Activated naive CD4-positive, alpha-beta T cell treated with anti-CD3 and anti-CD28 coated beads for 36 hours (primary cell): Measurements from ENCODE around the gene VPS50. TPM values are rescaled to one million over a fixed set of nuclear protein-coding genes. Genes with fewer than 3 reads are reported as not detected.

Source experiments
- CTCF ChIA-PET: fragments of 350-600 bp; sonication (Branson Sonifier 250); formaldehyde crosslinking; loops from one replicate; lab custom pipeline; 2021; ENCODE audit warnings: antibody characterized with exemption; lab: Charles Lee
- DNase-seq: peaks from one replicate; pipeline ENCODE4 v3.0.0-alpha.2; 2020
- H3K27ac Mint-ChIP-seq: one replicate; pipeline ENCODE4 v1.8.0; 2021; ENCODE audit warnings: mild to moderate bottlenecking, mixed read lengths
- H3K27me3 Mint-ChIP-seq: one replicate; pipeline ENCODE4 v1.8.0; 2021; ENCODE audit warnings: low read depth, mixed read lengths
- H3K36me3 Mint-ChIP-seq: one replicate; pipeline ENCODE4 v1.8.0; 2021; ENCODE audit warnings: low read depth, mixed read lengths
- H3K4me1 Mint-ChIP-seq: one replicate; pipeline ENCODE4 v1.8.0; 2021; ENCODE audit warnings: low read depth, mixed read lengths
- H3K4me3 Mint-ChIP-seq: one replicate; pipeline ENCODE4 v1.8.0; 2021; ENCODE audit warnings: mild to moderate bottlenecking, moderate library complexity, mixed read lengths
- H3K9me3 Mint-ChIP-seq: one replicate; pipeline ENCODE4 v1.8.0; 2021; ENCODE audit warnings: mixed read lengths
- intact Hi-C: fragments of 100-400 bp; cut with micrococcal nuclease; formaldehyde crosslinking; loops from one replicate; pipeline ENCODE4 v1.15.1; 2023
- total RNA-seq, 2 experiments: library from RNA; stranded (reverse); gene quantifications; one replicate each; pipeline ENCODE4 v1.2.3, GENCODE V29; 2021

Gene VPS50
- total RNA-seq, 2 experiments from 2014 or later, result 15.0 to 15.8 TPM

DNA sequence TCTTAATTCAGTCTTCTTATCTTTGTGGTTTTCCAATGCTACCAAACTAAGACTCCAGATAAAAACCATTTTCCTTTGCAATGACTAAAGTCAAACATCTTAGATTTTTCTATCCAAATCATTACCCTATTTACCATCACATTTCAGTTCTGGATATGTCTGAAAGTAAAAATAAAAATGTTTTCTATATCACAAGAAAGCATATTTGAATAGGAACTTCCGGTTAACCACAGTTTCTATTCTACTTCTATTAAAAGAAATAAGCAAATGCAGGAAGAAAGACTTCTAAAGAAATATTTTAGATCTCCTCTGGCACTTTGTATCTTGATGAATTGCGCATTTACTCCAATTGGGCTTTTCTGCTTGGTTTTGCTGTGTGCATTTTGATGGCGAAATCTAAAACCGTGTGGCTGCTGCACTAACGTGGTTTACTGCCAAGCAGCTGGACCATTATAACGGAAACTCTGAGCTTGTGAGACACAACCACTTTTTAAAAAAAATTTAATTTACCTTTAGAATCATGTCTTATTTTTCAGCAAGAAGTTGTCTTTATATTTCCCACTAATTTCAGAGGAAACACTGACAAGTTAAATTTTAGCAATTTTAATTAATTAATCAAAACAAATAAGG, 146.1 kb downstream of the VPS50 start:
- intact Hi-C loops, result no loop called here
- Mint-ChIP-seq H3K27ac (no peak overlapping the region), H3K27me3 (peaks cover 17% of the 10 kb centered on the region), H3K9me3 (no peaks in the 10 kb centered on the region), H3K4me3 (no peak overlapping the region), H3K4me1 (no peaks in the 10 kb centered on the region), H3K36me3 (no peaks in the 10 kb centered on the region)
- no peak for DNase-seq
- CTCF ChIA-PET, result interaction anchor here (0.6 kb wide), 1 partner anchor 1762 kb away, joined by 3 read pairs; no protein-coding TSS in a partner anchor

DNA sequence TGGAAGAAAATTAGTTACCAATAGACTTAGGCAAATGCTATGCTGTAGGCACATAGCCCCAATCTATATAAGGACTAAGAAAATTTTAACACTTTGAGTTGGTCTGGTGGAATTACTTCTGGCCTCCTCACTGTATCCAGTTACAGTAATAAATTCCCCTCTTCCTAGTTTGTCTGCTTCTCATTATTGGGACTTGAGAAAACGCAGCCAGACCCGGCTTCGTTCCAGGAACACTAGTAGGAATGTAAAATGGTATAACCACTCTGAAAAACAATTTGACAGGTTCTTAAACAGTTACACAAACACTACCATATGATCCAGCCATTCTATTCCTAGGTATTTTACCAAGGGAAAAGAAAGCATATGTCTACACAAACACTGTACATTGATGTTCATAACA, 150.2 kb downstream of the VPS50 start:
- Mint-ChIP-seq H3K9me3 (no peaks in the 10 kb centered on the region), H3K36me3 (no peaks in the 10 kb centered on the region), H3K27me3 (peaks cover 9% of the 10 kb centered on the region), H3K4me3 (no peak overlapping the region), H3K27ac (no peak overlapping the region), H3K4me1 (no peaks in the 10 kb centered on the region)
- no peak for DNase-seq
- intact Hi-C loops, result no loop called here
- CTCF ChIA-PET, result interaction anchor here (0.6 kb wide), 1 partner anchor 136 kb away, joined by 3 read pairs; no protein-coding TSS in a partner anchor

DNA sequence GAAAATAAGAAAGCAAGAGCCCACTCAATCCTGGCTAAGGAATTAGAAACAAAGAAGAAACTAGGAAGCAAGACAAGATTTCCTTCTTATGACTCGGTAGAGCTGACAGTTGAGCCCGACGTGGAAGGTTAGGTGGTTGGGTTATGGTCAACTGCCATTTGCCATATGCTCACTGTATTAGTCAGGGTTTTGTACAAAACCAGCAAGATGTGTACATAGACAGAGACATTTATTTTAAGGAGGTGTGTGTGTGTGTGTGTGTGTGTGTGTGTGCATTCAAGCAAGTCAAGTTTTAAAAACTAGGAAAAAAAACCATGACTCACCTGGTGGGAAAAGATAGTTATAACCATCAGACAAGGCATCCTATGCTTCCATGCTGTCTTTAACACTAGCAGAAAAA, 158.5 kb downstream of the VPS50 start:
- intact Hi-C loops, result no loop called here
- Mint-ChIP-seq H3K36me3 (no peaks in the 10 kb centered on the region), H3K9me3 (no peaks in the 10 kb centered on the region), H3K4me3 (no peak overlapping the region), H3K27ac (no peak overlapping the region), H3K27me3 (peaks cover 5% of the 10 kb centered on the region), H3K4me1 (no peaks in the 10 kb centered on the region)
- CTCF ChIA-PET, result interaction anchor here (0.6 kb wide), 1 partner anchor 1758 kb away, joined by 3 read pairs; no protein-coding TSS in a partner anchor
- no peak for DNase-seq

DNA sequence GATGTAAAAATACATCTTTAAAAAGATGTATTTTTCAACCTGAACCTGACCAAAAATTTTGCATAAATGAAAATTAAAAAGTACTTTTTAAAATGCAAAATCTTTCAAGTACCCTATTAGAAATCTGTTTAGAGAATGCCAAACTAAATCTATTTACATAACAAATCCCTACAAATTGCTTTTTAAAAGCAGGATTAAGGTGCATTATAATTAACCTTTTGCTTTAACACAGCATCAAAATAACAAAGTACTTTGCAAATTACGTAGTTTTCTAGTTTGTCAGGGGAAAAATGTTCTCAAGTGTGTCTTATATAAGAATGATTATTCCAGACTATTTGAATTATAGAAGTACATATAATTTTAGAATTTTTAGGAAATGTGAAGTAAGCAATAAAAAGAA, 160.8 kb downstream of the VPS50 start:
- Mint-ChIP-seq H3K27me3 (peaks cover under 1% of the 10 kb centered on the region), H3K4me1 (no peaks in the 10 kb centered on the region), H3K4me3 (no peak overlapping the region), H3K9me3 (no peaks in the 10 kb centered on the region), H3K36me3 (no peaks in the 10 kb centered on the region), H3K27ac (no peak overlapping the region)
- intact Hi-C loops, result no loop called here
- CTCF ChIA-PET, result no interaction called here
- no peak for DNase-seq

- Mint-ChIP-seq H3K4me3 (no peak overlapping the region), H3K9me3 (no peaks in the 10 kb centered on the region), H3K27ac (no peak overlapping the region), H3K36me3 (no peaks in the 10 kb centered on the region), H3K4me1 (no peaks in the 10 kb centered on the region), H3K27me3 (no peaks in the 10 kb centered on the region)
- CTCF ChIA-PET, result no interaction called here
- intact Hi-C loops, result no loop called here
- DNase-seq, result no peak
Measured at GRCh38 chr7:93399642-93400041, 167.5 kb downstream of the VPS50 start.

DNA sequence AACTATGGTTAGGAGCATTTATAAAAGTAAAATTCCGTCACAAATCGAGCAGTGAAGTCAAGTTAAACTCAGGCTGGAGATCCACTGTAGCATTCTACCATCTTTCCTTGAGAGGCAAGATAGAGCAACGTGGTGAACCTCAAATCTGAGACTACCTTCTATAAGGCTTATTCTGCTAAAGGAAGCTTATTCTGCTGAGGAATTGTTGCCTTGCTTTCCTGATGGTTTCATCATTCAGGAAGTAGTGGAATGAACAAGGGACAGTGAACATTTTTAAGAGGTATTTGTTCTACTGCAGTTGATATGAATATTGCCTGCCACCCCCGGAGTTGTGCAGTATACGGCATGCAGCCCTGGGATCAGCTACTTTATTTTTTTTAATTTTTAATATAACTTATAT, 170.8 kb downstream of the VPS50 start:
- Mint-ChIP-seq H3K27me3 (no peaks in the 10 kb centered on the region), H3K9me3 (peaks cover 8% of the 10 kb centered on the region), H3K4me3 (no peak overlapping the region), H3K36me3 (no peaks in the 10 kb centered on the region), H3K4me1 (no peaks in the 10 kb centered on the region), H3K27ac (no peak overlapping the region)
- intact Hi-C loops, result no loop called here
- CTCF ChIA-PET, result no interaction called here
- no peak for DNase-seq

DNA sequence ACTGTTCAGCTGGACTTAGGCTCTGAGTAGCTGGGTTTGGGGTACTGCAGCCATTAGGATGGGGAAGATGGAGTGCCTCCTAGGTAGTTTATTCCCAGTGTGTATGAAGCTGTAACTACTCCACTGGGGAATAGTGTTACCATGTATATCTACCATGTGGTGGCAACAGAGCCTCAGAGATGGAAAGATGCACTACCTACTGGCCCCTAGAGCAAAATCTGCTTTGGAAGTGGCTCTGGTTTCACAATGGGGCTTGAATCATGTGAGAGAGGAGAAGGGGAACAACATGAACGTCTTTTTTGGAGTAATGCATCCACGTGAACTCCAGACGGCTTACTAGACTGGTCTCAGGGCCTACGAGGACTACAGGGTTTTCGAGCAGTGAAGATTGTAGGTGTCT, 175.1 kb downstream of the VPS50 start:
- Mint-ChIP-seq H3K36me3 (no peaks in the 10 kb centered on the region), H3K9me3 (peaks cover 8% of the 10 kb centered on the region), H3K4me1 (no peaks in the 10 kb centered on the region), H3K27ac (no peak overlapping the region), H3K4me3 (no peak overlapping the region), H3K27me3 (peaks cover 2% of the 10 kb centered on the region)
- no peak for DNase-seq
- intact Hi-C loops, result no loop called here
- CTCF ChIA-PET, result no interaction called here

GRCh38 chr7:93409324-93409723, 177.2 kb downstream of the VPS50 start:
- intact Hi-C loops, result no loop called here
- H3K9me3 Mint-ChIP-seq, result peaks cover 8% of the 10 kb centered on the region
- no peaks in the 10 kb centered on the region for H3K4me1 Mint-ChIP-seq
- H3K4me3 Mint-ChIP-seq, result no peak overlapping the region
- no peaks in the 10 kb centered on the region for H3K36me3 Mint-ChIP-seq
- H3K27me3 Mint-ChIP-seq, result peaks cover 2% of the 10 kb centered on the region
- H3K27ac Mint-ChIP-seq, result no peak overlapping the region
- no peak for DNase-seq
- CTCF ChIA-PET, result no interaction called here

Other genes with a start within 250 kb of the VPS50 start
- gene SAMD9, start 114.4 kb upstream of the VPS50 start, total RNA-seq, result 1 to 10 TPM; 2.9 to 3.1 TPM
- 1 to 10 TPM; 7.3 to 8.2 TPM for gene SAMD9L, start 84.0 kb upstream of the VPS50 start, total RNA-seq
- under 1 TPM; 0.20 to 0.24 TPM for gene HEPACAM2, start 5.9 kb upstream of the VPS50 start, total RNA-seq